Rectal smooth muscle tissue (tissue), 1 donor: ENCODE measurements around the gene STOM.

Source experiments
- H3K27ac ChIP-seq: one replicate; pipeline ENCODE4 v1.7.0; 2013; ENCODE audit warnings: low read depth, low read length, inconsistent platforms
- H3K27me3 ChIP-seq: one replicate; pipeline ENCODE4 v1.7.0; 2013; ENCODE audit warnings: low read length; ENCODE audit not compliant: control insufficient read depth, insufficient read depth
- H3K36me3 ChIP-seq: one replicate; pipeline ENCODE4 v1.7.0; 2013; ENCODE audit warnings: low read length; ENCODE audit not compliant: control insufficient read depth, insufficient read depth
- H3K4me1 ChIP-seq: one replicate; pipeline ENCODE4 v1.7.0; 2013; ENCODE audit warnings: low read length; ENCODE audit not compliant: control insufficient read depth, insufficient read depth
- H3K4me3 ChIP-seq: one replicate; pipeline ENCODE4 v1.7.0; 2013; ENCODE audit warnings: low read length
- H3K9ac ChIP-seq: one replicate; pipeline ENCODE4 v1.7.0; 2013; ENCODE audit warnings: low read length

Gene STOM

DNA sequence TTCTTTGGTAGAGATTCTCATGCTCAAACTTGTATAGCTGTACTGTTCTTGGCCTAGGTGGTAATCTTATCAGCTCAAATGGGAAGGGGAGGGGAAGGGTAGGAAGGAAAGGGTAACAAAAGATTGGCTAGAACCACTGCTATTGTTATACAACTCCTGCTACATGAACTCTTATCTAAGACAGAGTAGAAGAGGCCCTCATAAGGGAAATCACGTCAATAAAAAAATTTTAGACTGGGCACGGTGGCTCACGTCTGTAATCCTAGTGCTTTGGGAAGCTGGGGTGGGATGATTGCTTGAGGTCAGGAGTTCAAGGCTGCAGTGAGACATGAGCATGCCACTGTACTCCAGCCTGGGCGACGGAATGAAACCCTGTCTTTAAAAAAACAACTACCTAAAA is 15.9 kb downstream of the STOM start:
- H3K36me3 ChIP-seq, result peaks cover 2% of the 10 kb centered on the region
- H3K9ac ChIP-seq, result no peak overlapping the region
- peaks cover 49% of the 10 kb centered on the region for H3K4me1 ChIP-seq
- no peaks in the 10 kb centered on the region for H3K27me3 ChIP-seq
- no peak overlapping the region for H3K4me3 ChIP-seq
- H3K27ac ChIP-seq, result peak overlapping the region; percentile 25

DNA sequence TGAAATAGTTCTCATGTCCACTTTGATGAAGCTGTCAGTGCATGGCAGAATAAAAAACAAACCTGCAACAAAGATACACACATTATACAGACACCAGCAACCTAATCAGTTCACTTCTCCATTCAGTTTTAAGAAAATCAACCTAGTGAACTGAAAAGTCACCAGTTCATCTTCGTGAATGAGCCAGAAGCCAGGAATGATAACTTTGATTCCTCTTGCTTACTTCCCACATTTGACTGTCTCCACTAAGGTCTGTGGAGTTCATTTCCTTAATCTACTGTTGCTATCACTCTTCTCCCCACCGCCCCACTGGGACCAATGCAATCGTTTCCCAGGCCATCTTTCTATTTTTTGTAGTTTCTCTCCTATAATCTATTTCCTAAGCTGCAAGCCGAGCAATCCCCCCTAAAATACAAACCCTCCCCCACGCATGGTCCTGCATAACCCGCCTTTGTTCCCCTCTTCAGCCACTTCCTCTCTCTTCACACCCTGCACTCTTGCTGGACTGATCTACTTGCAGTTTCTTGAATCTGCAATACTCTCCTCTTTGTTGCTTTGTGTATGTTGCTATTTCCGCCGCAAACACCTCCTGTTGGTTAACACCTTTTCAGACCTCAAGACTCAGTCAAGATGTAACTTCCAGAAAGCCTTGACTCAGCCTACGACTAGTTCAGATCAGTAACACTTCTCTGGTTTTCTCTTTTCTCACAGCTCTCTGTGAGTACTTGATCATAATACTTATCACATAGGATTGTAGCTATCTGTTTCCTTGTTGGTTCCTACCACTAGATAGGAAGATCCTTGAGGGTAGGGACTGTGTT is 16.6 kb downstream of the STOM start:
- Histone ChIP-seq H3K4me3 (no peak overlapping the region), H3K36me3 (peaks cover 2% of the 10 kb centered on the region), H3K27me3 (no peaks in the 10 kb centered on the region), H3K9ac (no peak overlapping the region), H3K27ac (peak overlapping the region; percentile 25), H3K4me1 (peaks cover 47% of the 10 kb centered on the region)

DNA sequence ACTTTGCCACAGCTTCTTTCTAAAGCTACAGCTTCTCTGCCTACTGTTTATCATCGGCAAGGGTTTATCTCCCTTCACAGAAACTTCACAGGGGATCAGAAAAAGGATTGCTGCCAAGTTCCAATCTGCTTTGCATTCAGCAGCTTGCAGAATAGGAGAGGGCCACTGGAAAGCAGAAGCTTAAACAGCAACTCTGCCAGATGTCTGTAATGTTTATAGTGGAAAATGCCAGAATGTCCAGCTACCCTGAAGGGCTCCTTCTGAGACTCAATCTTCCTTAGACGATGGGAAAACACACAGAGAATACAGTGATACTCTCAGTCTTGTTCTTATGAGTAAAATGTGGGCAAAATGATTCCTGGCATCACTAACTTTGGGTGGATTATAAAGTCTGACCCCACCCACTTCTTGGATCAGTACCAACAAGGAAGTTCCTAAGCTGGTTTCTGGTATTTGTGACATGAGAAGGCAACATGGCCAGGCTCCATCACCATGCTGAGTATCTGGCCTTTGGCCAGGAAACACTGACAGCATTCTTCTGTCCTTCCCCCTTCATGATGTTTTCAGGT is 19.0 kb downstream of the STOM start:
- peak overlapping the region; percentile 16 for H3K4me3 ChIP-seq
- peaks cover 50% of the 10 kb centered on the region for H3K4me1 ChIP-seq
- no peaks in the 10 kb centered on the region for H3K27me3 ChIP-seq
- H3K27ac ChIP-seq, result peak overlapping the region; percentile 80
- H3K36me3 ChIP-seq, result peaks cover 6% of the 10 kb centered on the region
- no peak overlapping the region for H3K9ac ChIP-seq

DNA sequence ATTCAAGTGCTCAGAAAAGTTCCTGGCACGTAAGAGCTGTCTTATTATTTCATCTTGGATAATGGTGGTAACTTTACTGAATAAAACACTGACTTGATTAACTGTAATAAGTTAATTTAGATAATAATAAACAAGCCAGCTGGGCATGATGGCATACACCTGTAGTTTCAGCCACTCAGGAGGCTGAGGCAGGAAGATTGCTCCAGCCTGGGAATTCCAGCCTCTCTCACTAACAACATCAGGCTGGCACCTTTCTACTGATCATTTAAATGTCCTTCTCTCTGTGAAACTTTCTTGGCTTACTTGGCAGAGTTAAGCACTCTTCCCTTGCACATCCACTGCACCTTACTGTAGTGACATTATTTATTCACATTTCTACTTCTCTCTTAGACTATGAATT is 20.0 kb downstream of the STOM start:
- Histone ChIP-seq H3K27ac (peak overlapping the region; percentile 80), H3K4me1 (peaks cover 51% of the 10 kb centered on the region), H3K27me3 (no peaks in the 10 kb centered on the region), H3K9ac (no peak overlapping the region), H3K4me3 (no peak overlapping the region), H3K36me3 (peaks cover 4% of the 10 kb centered on the region)

DNA sequence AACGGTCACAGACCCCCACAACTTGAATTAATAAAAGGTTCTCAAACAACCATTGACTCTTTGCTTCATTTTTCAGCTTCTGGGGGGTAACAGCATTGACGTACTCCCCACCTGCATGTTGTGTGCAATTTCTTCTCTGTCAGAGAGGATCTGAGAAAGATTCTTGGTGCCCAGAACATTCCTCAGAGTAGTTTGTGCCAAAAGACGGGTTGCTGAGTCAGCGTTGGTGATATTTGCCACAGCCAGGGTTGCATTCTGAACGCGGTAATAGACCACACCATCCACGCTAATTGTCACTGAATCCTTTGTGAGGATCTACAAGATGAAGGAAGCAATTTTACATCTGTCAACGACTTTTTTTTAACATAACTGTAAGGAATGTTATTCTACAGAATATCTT is 21.0 kb downstream of the STOM start:
- Histone ChIP-seq H3K36me3 (peaks cover 4% of the 10 kb centered on the region), H3K27me3 (no peaks in the 10 kb centered on the region), H3K9ac (no peak overlapping the region), H3K27ac (peak overlapping the region; percentile 42), H3K4me1 (peaks cover 58% of the 10 kb centered on the region), H3K4me3 (no peak overlapping the region)

- no peak overlapping the region for H3K4me3 ChIP-seq
- H3K27ac ChIP-seq, result peak overlapping the region; percentile 42
- H3K9ac ChIP-seq, result no peak overlapping the region
- peaks cover 4% of the 10 kb centered on the region for H3K36me3 ChIP-seq
- H3K27me3 ChIP-seq, result no peaks in the 10 kb centered on the region
- H3K4me1 ChIP-seq, result peaks cover 60% of the 10 kb centered on the region
These were observed 21.8 kb downstream of the STOM start for GRCh38 chr9:121348221-121348620.

DNA sequence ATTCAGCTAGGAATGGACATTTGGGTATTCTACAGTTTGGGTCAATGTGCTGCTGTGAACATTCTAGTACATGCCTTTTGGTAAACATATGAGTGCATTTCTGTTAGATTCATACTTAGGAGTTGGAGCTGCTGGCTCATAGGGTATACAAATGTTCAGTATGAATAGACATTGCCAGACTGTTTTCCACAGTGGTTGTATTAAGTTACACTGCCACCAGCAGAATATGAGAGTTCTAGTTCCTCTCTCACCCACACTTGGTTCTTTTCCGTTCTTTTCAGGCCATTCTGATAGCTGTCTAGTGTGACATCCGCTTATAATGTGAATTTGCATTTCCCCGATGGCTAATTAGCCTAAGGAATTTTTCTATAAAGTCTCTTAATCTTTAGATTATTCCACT is 25.0 kb downstream of the STOM start:
- Histone ChIP-seq H3K36me3 (peaks cover 4% of the 10 kb centered on the region), H3K4me3 (no peak overlapping the region), H3K9ac (no peak overlapping the region), H3K27ac (peak overlapping the region; percentile 49), H3K27me3 (no peaks in the 10 kb centered on the region), H3K4me1 (peaks cover 33% of the 10 kb centered on the region)

DNA sequence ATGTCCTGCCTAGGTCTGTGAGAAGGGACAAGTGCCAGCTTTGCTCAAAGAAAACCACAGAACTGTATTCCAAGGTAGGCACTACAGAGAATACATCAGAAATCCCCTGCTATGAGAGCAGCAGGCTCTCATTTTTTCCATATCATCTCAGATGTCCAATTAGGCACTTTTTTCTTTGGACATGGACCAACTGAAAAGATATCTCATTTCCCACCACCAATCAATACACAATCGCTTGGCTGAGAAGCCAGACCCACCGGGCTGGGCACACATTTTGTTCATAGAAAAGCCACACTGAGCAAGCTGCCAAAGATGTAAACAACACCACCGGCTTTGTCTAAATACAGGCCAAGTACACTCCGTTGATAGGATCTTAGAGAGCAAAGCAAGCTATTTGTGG is 25.9 kb downstream of the STOM start:
- Histone ChIP-seq H3K36me3 (peaks cover 6% of the 10 kb centered on the region), H3K9ac (no peak overlapping the region), H3K27ac (peak overlapping the region; percentile 49), H3K4me3 (no peak overlapping the region), H3K4me1 (peaks cover 26% of the 10 kb centered on the region), H3K27me3 (no peaks in the 10 kb centered on the region)

GRCh38 chr9:121340676-121341392 is 29.2 kb downstream of the STOM start:
- Histone ChIP-seq H3K9ac (no peak overlapping the region), H3K4me3 (no peak overlapping the region), H3K27me3 (no peaks in the 10 kb centered on the region), H3K36me3 (peaks cover 7% of the 10 kb centered on the region), H3K4me1 (peaks cover 16% of the 10 kb centered on the region), H3K27ac (no peak overlapping the region)

DNA sequence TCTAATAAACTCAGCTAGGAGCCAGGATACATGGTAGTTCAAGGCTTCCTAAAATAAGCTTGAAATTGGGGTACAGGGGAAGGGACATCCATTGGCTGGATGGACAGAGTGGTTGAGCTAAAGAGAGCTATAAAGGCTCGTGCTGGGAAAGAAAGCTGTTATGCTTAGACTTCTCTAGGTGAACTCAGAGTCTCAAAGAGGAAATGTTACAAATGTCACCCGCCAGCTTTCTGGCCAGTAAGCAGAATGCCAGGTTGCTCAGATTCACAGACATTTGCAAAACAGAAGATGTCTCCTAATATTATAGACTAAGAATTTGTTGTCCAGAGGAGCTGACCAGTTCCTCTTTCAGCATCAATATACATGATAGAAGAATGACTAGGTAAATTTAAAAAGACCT is 30.6 kb downstream of the STOM start:
- no peak overlapping the region for H3K4me3 ChIP-seq
- H3K27ac ChIP-seq, result no peak overlapping the region
- no peak overlapping the region for H3K9ac ChIP-seq
- H3K27me3 ChIP-seq, result no peaks in the 10 kb centered on the region
- H3K36me3 ChIP-seq, result peaks cover 7% of the 10 kb centered on the region
- peaks cover 6% of the 10 kb centered on the region for H3K4me1 ChIP-seq

- Histone ChIP-seq H3K36me3 (peaks cover 14% of the 10 kb centered on the region), H3K4me3 (no peak overlapping the region), H3K4me1 (no peaks in the 10 kb centered on the region), H3K9ac (no peak overlapping the region), H3K27me3 (no peaks in the 10 kb centered on the region), H3K27ac (no peak overlapping the region)
These were observed 33.4 kb downstream of the STOM start for GRCh38 chr9:121336665-121337064.

GRCh38 chr9:121333950-121334773 is 35.9 kb downstream of the STOM start:
- Histone ChIP-seq H3K27ac (peak overlapping the region; percentile 52), H3K4me1 (peaks cover 3% of the 10 kb centered on the region), H3K36me3 (peaks cover 31% of the 10 kb centered on the region), H3K27me3 (no peaks in the 10 kb centered on the region), H3K4me3 (no peak overlapping the region), H3K9ac (no peak overlapping the region)
